ENCODE results near the gene NCCRP1.

DNA sequence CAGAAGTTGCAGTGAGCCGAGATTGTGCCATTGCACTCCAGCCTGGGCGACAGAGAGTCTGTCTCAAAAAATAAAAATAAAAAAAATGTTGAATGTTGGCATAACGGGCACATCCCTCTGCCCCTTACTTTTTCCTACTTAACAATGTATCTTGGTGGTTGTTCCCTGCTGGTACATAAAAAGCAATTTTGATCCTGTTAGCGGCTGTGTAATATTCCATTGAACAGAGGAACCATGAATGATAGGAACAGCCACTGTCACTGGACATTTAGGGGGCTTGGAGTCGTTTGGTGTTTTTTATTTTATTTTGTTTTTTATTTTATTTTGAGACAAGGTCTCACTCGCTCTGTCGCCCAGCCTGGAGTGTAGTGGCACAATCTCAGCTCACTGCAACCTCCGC lies 10.4 kb upstream of the NCCRP1 start:
- TF ChIP-seq, protein P1, sequence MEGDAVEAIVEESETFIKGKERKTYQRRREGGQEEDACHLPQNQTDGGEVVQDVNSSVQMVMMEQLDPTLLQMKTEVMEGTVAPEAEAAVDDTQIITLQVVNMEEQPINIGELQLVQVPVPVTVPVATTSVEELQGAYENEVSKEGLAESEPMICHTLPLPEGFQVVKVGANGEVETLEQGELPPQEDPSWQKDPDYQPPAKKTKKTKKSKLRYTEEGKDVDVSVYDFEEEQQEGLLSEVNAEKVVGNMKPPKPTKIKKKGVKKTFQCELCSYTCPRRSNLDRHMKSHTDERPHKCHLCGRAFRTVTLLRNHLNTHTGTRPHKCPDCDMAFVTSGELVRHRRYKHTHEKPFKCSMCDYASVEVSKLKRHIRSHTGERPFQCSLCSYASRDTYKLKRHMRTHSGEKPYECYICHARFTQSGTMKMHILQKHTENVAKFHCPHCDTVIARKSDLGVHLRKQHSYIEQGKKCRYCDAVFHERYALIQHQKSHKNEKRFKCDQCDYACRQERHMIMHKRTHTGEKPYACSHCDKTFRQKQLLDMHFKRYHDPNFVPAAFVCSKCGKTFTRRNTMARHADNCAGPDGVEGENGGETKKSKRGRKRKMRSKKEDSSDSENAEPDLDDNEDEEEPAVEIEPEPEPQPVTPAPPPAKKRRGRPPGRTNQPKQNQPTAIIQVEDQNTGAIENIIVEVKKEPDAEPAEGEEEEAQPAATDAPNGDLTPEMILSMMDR (conservative IDR thresholded peaks at IDR 0.05 in 1 of 2, IDR thresholded peaks at IDR 0.05 in 1 of 2; ENCODE audit: extremely low read depth in 1 of 2, insufficient read depth in 1 of 2, low read depth in 1 of 2, low read length in 2 of 2) = no peak
- no peak for TF ChIP-seq EZH2 (IDR thresholded peaks at IDR 0.05; ENCODE audit: borderline replicate concordance, low read length)
